ENCODE data around the gene PLXDC2.

PLXDC2 gene

GRCh38 chr10:20073167-20073566, 256.9 kb downstream of the PLXDC2 start:
- DNase-seq: no peak

- DNase-seq: no peak
Observed at GRCh38 chr10:20075713-20076112, 259.5 kb downstream of the PLXDC2 start.

DNA sequence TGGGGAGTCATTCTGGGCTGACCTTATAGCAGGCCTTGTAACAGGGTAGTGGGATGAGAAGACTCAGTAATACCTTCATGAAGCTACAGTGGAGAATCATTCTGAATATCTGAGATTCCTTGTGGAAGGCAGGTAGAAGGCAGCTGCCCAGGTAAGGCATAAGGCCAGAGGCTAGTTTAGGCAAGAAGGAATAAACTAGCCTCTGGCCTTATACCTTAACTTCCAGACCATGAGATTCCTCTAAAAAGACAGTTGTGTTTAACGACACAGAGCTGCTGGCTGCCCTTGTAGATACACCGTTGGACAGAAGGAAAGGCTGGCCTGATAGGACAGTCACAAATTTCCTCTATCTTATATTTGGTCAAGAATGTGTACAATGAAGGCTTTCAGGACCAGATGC, 268.2 kb downstream of the PLXDC2 start:
- DNase-seq: no peak

DNA sequence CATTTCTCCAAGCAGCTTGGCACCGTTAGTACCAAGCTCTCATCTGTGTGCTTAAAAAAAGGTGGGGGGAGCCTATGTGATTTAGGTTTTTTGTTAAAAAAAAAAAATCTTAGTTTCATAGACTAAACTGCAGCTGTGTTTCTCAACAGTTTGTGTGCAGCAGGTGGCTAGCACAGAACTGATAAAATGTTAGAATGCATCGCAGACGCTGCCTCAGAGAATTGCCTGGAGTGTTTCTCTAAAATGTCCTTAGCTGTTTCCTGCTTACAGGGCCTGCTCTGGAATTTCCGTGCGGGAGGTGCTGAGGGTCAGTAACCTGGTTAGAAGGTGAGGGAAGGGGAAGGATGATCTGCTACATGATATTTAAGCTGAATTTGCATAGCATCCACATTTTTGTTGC, 268.9 kb downstream of the PLXDC2 start:
- DNase-seq: no peak

DNA sequence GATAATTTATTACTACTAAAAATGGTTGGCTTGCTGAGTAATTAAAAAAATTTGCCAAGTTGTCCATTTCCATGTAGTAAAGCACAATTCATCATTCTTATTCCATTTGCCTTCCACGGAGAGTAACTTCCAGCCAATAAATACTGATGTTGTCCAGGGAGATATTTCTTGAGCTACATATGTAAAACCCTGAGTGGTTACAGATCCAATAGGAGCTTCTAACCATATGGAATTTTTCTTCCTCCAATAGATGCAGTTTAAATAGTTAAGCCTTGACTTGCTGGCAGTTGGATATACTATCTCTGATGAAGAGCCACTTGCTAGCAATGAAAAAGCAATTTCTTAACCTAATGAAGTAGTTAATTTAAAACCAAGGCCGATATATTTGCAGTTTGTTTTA, 271.1 kb downstream of the PLXDC2 start:
- DNase-seq: no peak

DNA sequence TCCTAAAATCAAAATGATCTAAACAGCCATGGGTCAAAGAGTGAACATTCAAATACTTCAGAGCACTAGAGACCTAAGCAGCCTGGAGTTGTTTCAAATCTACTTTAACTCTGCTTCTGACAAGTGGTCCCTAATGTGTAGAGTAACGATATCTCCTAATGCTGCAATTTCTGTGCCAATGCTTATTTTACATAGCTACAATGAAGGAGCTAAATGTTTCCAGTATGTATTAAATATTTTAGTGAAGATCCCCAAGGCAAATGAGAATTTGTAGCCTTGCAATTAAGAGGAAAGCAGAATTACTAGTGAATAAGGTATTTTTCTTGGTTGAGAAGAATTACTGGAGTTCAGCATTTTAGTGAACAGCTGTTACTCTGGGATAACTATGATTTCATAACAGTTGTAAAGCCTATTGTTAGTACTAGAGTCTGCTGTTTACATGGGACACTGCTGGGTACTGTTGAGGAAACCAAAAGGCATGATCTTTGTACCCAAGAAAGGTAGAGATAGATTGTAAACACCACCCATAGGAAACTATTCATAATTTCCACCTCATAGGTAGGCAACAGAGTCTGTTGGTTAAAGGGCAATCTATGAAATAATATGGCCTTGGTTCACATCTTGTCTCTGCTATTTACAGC, 271.9 kb downstream of the PLXDC2 start:
- no peak for DNase-seq

- no peak for DNase-seq
Observed at GRCh38 chr10:20089879-20090278, 273.6 kb downstream of the PLXDC2 start.

DNA sequence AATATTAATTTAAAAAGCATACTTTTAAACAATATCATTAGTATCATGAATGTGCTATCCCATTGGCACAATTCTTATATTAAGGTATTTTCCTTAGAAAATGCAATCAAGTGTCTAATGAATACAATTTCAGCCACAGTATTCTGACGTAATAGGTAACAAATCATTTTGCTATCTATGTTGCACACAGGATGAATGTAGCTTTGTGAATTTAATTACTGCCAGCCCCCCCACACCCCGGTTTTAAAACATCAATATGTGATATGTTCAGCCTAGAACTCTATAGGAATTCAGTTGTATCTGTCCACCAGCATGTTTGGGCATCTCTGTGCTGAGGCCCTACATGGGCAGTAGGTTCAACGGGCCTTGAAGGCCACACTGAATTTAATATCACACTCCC, 274.6 kb downstream of the PLXDC2 start:
- no peak for DNase-seq

DNA sequence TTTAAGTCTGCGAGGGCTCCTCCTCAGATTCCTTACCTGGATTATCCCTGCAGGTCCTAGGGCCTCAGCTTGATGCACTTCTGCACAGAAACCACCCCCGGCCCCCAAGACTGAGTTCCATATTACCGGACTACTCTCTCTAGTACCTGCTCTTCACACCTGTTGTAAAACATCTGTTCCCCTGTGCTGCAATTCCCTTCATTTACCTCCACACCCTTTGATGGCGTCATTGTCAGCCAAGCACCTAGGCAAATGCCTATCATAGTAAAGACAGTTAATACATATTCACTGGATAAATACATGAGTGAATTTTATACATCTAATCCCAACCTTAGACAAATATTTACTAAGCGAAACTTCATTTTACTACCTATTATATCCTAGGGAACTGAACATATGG, 275.5 kb downstream of the PLXDC2 start:
- DNase-seq: no peak

DNA sequence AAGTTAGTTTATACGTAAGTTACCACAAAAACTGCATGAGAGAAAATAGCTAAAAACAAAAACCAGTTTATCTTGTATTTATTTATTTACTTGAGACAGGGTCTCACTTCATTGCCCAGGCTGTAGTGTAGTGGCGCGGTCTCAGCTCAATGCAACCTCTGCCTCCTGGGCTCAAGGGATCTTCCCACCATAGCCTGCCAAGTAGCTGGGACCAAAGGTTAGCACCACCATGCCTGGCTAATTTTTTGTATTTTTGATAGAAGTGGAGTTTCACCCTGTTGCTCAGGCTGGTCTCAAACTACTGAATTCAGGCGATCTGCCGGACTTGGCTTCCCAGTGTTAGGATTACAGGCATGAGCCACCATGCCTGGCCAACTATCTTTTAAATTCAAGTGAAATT, 277.4 kb downstream of the PLXDC2 start:
- DNase-seq: no peak

GRCh38 chr10:20094226-20094976, 278.2 kb downstream of the PLXDC2 start:
- DNase-seq: no peak

DNA sequence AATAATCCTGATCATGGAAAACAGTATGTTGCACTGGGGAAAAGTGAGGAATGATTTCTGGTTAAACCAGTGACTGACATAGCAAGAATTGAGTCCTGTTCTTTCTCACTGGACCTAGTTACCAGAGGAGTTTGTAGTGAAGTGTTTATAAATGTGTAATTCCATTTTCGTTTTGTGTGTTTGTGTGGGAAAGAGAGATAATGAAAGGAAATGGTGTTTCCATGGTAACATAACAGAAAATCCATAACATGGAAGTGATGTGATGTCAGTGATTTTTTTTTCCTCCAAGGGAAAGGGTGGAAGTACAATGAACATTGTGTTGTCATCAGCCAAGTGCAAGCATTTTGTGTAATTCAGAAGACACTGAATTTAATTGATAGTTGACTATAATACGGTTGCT, 283.9 kb downstream of the PLXDC2 start:
- no peak for DNase-seq

DNA sequence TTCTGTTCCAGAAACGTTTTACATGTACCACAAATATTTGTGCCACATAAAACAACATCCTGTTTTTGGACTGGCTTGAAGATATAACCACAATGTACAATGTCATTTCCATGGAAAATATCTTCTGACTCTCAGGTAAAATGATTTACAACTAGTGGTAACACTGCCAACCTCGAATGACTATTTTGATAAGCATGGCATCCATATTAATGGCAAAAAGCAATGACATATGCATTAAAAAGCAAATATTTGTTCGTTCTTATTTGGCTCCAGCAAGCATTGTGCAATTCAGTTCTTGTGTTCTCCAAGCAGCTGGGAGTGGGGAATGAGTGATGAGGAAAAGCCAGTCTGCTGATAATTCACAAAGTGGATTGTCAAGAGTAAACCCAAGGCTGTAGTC, 289.0 kb downstream of the PLXDC2 start:
- DNase-seq: no peak

DNA sequence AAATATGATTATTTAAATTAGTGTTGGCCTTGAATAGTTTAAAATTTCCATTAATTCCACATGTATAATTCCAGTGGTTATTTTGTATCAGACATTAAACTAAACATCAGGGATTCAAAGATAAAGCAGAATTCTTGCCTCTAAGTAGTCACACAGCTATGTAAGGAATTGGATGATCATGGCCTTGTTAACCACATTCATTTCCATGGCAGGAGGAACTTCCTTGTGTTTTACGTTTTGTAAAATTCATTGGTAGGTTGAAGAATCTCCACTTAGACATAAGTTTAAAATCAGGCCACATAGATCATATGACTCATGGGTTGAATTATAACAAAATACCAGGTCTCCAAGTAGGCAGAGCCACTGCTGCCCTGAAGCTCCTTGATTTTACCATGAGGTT, 289.7 kb downstream of the PLXDC2 start:
- no peak for DNase-seq

- no peak for DNase-seq
Observed at GRCh38 chr10:20108021-20108420, 291.8 kb downstream of the PLXDC2 start.

DNA sequence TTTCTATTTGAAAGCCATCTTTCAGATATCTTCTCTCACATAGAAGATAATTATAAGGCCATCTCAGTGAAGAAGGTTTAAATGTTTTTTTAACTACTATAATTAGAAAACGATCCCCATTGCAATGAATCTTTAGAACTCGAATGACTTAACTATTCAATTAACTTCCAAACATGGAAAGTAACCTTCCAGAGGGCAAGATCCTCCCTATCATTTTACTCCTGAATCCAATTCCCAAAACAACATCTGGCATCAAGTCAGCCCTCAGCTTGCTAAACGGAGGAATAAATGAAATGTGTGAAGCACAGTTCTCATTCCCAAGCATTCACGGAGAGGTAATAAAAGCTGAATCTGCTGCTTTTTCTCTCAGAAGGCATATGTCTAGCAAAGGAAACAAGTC, 293.4 kb downstream of the PLXDC2 start:
- no peak for DNase-seq

DNA sequence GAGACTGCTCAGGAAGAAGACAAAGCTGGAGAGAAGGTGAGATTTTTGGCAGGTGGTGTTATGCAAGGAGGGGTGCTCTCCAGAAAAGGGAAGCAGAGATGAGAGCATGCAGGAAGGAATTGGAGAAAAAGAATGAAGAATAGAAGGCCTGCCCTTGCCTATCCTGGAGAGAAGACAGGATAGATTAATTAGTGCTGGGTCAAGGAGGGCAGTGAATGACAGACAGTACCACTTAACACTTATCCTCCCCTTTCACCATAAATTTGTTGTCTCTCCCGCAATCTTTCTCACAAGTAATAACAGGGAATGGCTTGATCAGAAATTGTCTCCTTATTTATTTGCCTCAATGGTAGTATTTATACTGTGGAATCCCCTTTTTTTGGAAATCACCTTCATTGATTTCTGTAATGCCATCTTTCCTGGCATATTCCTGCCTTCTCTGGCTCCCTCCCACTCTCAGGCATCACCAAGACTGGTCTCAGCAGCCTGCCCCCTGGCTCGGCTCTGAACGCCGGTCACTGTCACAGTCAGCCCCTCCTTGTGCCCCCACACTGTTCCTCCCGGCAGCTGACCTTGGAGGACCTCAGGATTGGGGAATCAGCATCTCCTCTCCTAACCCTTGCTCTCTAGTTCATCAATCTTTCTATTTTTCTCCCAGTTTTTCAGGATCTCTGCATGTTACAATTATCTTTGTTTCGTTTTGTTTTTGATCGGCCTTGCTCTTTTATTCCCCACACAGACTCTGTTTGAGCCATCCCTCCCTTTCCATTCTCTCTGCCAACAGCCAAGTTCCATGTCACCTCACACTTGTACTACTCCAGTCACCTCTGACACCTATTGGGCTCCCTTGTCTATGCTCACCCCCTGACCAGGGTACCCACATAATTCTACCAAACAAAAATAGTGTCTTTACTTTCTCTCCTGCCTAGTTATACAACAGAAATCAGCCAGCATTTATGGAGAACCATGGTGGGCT, 294.2 kb downstream of the PLXDC2 start:
- DNase-seq: no peak

- DNase-seq: no peak
Observed at GRCh38 chr10:20114179-20114578, 297.9 kb downstream of the PLXDC2 start.

DNA sequence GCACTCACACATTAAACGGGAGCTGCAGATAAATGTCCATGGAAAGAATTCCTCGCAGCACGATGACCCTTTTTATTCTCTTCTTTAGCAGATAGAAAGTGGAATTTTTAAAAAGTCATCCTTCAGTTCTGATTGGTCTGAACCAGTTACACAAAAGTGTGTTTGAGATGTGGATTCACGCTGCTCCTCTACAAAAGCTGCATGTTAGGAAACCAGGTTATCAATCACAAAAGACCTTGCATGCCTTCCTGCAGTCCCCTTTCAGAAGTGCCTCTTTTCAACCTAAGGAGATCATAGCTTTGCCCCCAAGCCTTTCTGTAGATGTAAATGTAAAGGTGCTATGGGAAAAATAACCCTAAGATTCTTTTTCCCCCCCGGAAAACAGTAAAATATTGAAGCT, 299.7 kb downstream of the PLXDC2 start:
- no peak for DNase-seq

DNA sequence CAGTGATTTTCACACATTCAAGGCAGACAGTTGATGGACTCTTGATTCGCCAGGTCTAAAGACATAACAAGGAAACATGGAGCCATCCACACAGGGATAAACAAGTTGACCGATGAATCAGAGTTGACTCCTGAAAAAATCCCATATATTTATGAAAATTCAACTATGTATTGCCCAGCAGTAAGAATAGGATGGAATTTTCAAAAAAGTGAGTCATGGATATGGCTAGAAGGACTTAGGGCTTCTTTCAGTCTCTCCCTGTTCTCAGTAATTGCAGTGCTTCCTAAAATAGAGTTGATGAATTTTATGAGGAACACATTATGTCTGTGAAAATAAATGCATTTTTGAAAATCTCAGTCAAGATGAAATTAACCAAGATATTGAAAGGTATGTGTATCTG, 301.2 kb downstream of the PLXDC2 start:
- no peak for DNase-seq

DNA sequence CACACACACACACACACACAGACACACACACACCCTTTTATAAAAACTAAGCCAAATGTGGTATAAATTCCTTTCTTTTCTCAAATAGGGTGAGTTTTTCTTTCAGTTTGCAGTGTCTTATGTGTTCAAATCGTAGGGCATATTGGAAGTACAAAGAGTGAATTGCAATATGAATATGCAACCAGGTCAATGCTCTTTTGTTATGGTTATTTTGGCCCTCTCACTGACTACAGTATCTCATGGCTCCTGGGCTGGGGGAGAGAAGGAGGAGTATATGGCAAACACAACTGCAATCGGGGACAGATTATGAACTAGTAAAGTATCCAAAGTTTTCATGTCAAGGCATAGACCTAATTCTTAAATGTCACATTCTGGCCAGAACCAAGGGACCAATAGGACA, 301.9 kb downstream of the PLXDC2 start:
- DNase-seq: no peak

- DNase-seq: no peak
Observed at GRCh38 chr10:20128811-20129210, 312.6 kb downstream of the PLXDC2 start.

- no peak for DNase-seq
Observed at GRCh38 chr10:20132816-20133215, 316.6 kb downstream of the PLXDC2 start.
